GM23248 (cell line): ENCODE results near the gene ASAP2. TPM values are rescaled to one million over a fixed set of nuclear protein-coding genes. Genes with fewer than 3 reads are reported as not detected.

Experiments
- DNase-seq: peaks from one replicate; pipeline ENCODE4 v3.0.0-alpha.2; 2015
- H2AFZ ChIP-seq: fragments of 200-600 bp; sonication (generic); 2 replicates; pipeline ENCODE4 v1.6.1; 2016; ENCODE audit warnings: antibody characterized with exemption
- H3F3A ChIP-seq: fragments of 200-600 bp; sonication (generic); 2 replicates; pipeline ENCODE4 v1.6.1; 2016; ENCODE audit warnings: mild to moderate bottlenecking, antibody characterized with exemption, mixed run types; ENCODE audit not compliant: insufficient read depth
- H3K27ac ChIP-seq: fragments of 200-600 bp; sonication (generic); 2 replicates; pipeline ENCODE4 v1.5.1; 2016; ENCODE audit warnings: mild to moderate bottlenecking
- H3K27me3 ChIP-seq: fragments of 200-600 bp; sonication (generic); replicated peaks from 2 replicates; pipeline ENCODE4 v1.6.1; 2016; ENCODE audit warnings: mild to moderate bottlenecking; ENCODE audit not compliant: insufficient read depth
- H3K36me3 ChIP-seq: fragments of 200-600 bp; sonication (generic); 2 replicates; pipeline ENCODE4 v1.6.1; 2016; ENCODE audit warnings: low read depth, mild to moderate bottlenecking
- H3K4me1 ChIP-seq: fragments of 200-600 bp; sonication (generic); 2 replicates; pipeline ENCODE4 v1.6.1; 2016; ENCODE audit warnings: mild to moderate bottlenecking; ENCODE audit not compliant: insufficient read depth
- H3K4me2 ChIP-seq: fragments of 200-600 bp; sonication (generic); one replicate; pipeline ENCODE4 v1.6.1; 2016; ENCODE audit warnings: mild to moderate bottlenecking; ENCODE audit not compliant: unreplicated experiment
- H3K4me3 ChIP-seq: fragments of 200-600 bp; sonication (generic); 2 replicates; pipeline ENCODE4 v1.5.1; 2016; ENCODE audit warnings: mild to moderate bottlenecking
- H3K79me2 ChIP-seq: fragments of 200-600 bp; sonication (generic); 2 replicates; pipeline ENCODE4 v1.6.1; 2016; ENCODE audit warnings: mild to moderate bottlenecking; ENCODE audit not compliant: insufficient read depth
- H3K9ac ChIP-seq: fragments of 200-600 bp; sonication (generic); 2 replicates; pipeline ENCODE4 v1.6.1; 2016; ENCODE audit warnings: mild to moderate bottlenecking
- H3K9me2 ChIP-seq: fragments of 200-600 bp; sonication (generic); 2 replicates; pipeline ENCODE4 v1.6.1; 2016; ENCODE audit warnings: mixed run types, mild to moderate bottlenecking, moderate library complexity; ENCODE audit not compliant: insufficient read depth
- H3K9me3 ChIP-seq: fragments of 200-600 bp; sonication (generic); one replicate; pipeline ENCODE4 v1.6.1; 2017; ENCODE audit warnings: low read depth
- H4K20me1 ChIP-seq: fragments of 200-600 bp; sonication (generic); 2 replicates; pipeline ENCODE4 v1.6.0; 2016; ENCODE audit not compliant: insufficient read depth
- EZH2 ChIP-seq: fragments of 200-600 bp; sonication (generic); IDR thresholded peaks from 2 replicates; pipeline ENCODE4 v1.6.1; 2018; ENCODE audit warnings: antibody characterized with exemption, mild to moderate bottlenecking; ENCODE audit not compliant: insufficient read depth, poor library complexity, severe bottlenecking
- EZH2phosphoT487 ChIP-seq: fragments of 200-600 bp; sonication (generic); IDR thresholded peaks from 2 replicates; pipeline ENCODE4 v1.6.1; 2018; ENCODE audit warnings: antibody characterized with exemption, moderate library complexity, mild to moderate bottlenecking, low read depth; ENCODE audit not compliant: insufficient read depth
- WGBS, 2 experiments: methylation state at CpG; one replicate each; pipeline ENCODE4 v1.1.6; 2015 to 2017; ENCODE audit warnings: low lambda C conversion rate in 2 of 2, low coverage in 1 of 2; ENCODE audit errors: missing lambda C conversion rate in 2 of 2; 5-methylcytosine and 5-hydroxymethylcytosine counted together
- in situ Hi-C: fragments of 300-500 bp; cut with MboI; formaldehyde crosslinking; loops from 2 replicates; pipeline ENCODE4 v1.15.0; 2020
- polyA plus RNA-seq: library from polyadenylated mRNA; unstranded; fragments of >200 nt; fragmentation: Nextera tagmentation; extraction: Ambion mirVana; gene quantifications from 2 replicates; pipeline ENCODE4 v1.2.1, GENCODE V29; 2016
- total RNA-seq: library from RNA; depleted of rRNA; stranded (reverse); fragments of >200 nt; shearing (Covaris generic); gene quantifications from 2 replicates; pipeline ENCODE4 v1.2.3, GENCODE V29; 2014

ASAP2 gene
- total and polyA plus RNA-seq, 2 experiments from 2014 or later, result 8.8 to 49.6 TPM

DNA sequence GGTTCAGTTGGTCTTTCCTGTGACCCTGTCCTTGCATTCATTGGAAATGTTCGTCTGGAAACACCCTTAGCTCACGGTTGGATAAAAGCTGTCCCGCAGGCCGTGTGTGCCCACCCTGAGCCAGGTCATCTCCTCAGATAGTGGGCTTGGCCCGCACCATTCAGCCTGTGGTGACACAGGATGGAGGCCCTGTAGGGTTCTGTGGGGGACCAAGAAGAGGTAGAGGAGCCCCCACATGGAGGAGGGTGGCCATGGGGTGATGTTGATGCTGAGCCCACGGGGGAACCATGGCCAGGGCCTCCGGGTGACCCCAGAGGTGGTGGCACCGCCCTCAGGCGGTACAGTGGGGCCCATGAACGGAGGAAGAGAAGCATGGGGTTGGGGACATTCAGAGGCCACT lies 62.7 kb downstream of the ASAP2 start:
- WGBS, 2 experiments, result 97 to 99% methylated on average over 8 to 10 of the region's 10 CpGs
- in situ Hi-C loops, result no loop called here
- Histone ChIP-seq H3K4me3 (no peak overlapping the region), H3K9me2 (no peaks in the 10 kb centered on the region), H3K9ac (no peak overlapping the region), H4K20me1 (0 out of 2 replicates have a peak, but pooled peaks cover 3% of the 10 kb centered on the region), H3K27me3 (no peaks in the 10 kb centered on the region), H3K27ac (no peak overlapping the region), H3K4me2 (no peak overlapping the region), H3K9me3 (no peaks in the 10 kb centered on the region), H3K36me3 (peaks cover 7% of the 10 kb centered on the region; the same call in 1 of the 2 replicates), H3F3A (peaks cover 46% of the 10 kb centered on the region), H2AFZ (no peak overlapping the region), H3K4me1 (peaks cover 22% of the 10 kb centered on the region), H3K79me2 (peaks cover 100% of the 10 kb centered on the region)
- TF ChIP-seq EZH2 (no peak), EZH2phosphoT487 (no peak)
- DNase-seq, result no peak

DNA sequence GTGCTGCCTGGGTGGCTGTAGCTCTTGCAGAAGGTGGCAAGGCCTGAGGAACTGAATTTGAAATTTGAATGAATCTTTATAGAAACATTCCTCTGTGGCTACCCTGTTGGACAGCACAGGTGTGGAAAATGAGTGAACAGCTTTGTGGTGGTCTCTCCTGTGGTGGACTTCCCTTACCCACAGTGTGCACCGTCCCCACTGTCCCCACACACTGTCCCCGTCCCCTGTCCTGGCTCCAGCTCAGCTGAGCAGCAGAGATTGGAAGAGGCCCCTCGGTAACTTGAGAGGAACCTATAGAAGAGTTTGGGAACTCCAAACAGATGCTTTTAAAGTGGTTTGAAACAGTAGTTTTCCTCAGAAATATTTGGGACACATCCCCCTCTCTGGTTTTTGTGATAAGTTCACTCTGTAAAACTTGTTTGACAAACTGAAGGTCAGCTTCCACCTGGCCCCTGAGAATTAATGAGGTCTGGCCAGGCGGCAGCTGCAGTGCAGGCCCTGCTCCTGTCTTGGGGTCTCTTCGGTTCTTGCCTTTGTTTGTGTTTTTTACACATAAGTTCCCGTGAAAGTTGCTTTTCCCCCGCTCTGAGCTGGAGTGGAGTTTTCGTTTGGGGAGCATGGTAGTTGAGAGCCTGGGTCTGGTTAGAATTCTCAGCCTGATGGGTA lies 63.2 kb downstream of the ASAP2 start:
- Histone ChIP-seq H3K4me1 (peaks cover 20% of the 10 kb centered on the region), H3F3A (peaks cover 42% of the 10 kb centered on the region), H3K4me2 (no peak overlapping the region), H2AFZ (no peak overlapping the region), H4K20me1 (0 out of 2 replicates have a peak, but pooled peaks cover 3% of the 10 kb centered on the region), H3K36me3 (peaks cover 7% of the 10 kb centered on the region; the same call in 1 of the 2 replicates), H3K27me3 (no peaks in the 10 kb centered on the region), H3K79me2 (peaks cover 100% of the 10 kb centered on the region), H3K9ac (no peak overlapping the region), H3K27ac (no peak overlapping the region), H3K9me3 (no peaks in the 10 kb centered on the region), H3K4me3 (no peak overlapping the region), H3K9me2 (no peaks in the 10 kb centered on the region)
- 91 to 92% methylated on average over 8 of the region's 8 CpGs for WGBS, 2 experiments
- in situ Hi-C loops, result no loop called here
- DNase-seq, result no peak
- TF ChIP-seq EZH2phosphoT487 (no peak), EZH2 (no peak)

DNA sequence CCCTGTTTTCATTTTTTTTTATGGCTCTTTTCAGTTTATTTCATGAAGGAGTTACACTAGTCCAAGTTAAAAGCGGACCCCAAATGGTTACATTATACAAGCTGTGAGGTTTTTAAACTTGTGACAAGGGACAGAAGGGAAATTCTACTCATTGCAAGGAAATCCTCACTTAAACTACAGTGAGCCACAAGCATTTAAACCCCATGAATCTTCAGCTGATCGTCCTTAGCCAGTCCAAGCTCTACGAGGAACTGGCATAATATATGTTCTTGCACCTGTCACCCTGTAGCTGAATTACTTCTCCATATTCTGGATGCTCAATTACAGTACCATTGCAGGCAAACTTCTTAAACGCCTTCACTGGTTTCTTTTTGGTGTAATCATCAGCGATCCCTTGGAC lies 64.5 kb downstream of the ASAP2 start:
- H3K79me2 ChIP-seq, result peaks cover 100% of the 10 kb centered on the region
- H3K27ac ChIP-seq, result no peak overlapping the region
- H3K4me3 ChIP-seq, result no peak overlapping the region
- 0 out of 2 replicates have a peak, but pooled peaks cover 3% of the 10 kb centered on the region for H4K20me1 ChIP-seq
- peaks cover 19% of the 10 kb centered on the region; the same call in 1 of the 2 replicates for H3K4me1 ChIP-seq
- 97 to 98% methylated on average over 5 of the region's 5 CpGs for WGBS, 2 experiments
- H3K27me3 ChIP-seq, result no peaks in the 10 kb centered on the region
- no peak overlapping the region for H3K9ac ChIP-seq
- no peak for TF ChIP-seq EZH2phosphoT487
- no peak for TF ChIP-seq EZH2
- no peak overlapping the region for H3K4me2 ChIP-seq
- H2AFZ ChIP-seq, result no peak overlapping the region
- peaks cover 30% of the 10 kb centered on the region for H3F3A ChIP-seq
- no peaks in the 10 kb centered on the region for H3K9me2 ChIP-seq
- H3K36me3 ChIP-seq, result peaks cover 7% of the 10 kb centered on the region; the same call in 1 of the 2 replicates
- in situ Hi-C loops, result no loop called here
- DNase-seq, result no peak
- H3K9me3 ChIP-seq, result no peaks in the 10 kb centered on the region

DNA sequence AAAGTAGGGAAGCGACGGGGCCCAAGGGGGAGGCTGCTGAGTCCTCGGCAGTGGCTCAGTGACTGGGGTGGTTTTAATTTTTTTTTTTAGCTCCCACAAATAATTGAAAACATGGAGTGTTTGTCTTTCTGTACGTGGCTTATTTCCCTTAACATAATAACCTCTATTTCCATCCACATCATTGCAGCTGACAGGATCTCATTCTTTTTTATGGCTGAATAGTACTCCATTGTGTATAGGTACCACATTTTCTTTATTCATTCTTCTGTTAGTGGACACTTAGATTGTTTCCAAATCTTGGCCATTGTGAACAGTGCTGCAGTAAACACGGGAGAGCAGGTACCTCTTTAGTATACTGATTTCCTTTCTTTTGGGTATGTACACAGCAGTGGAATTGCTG lies 65.1 kb downstream of the ASAP2 start:
- H3F3A ChIP-seq, result peaks cover 24% of the 10 kb centered on the region
- no peak overlapping the region for H2AFZ ChIP-seq
- H3K36me3 ChIP-seq, result peaks cover 7% of the 10 kb centered on the region; the same call in 1 of the 2 replicates
- in situ Hi-C loops, result no loop called here
- H3K4me3 ChIP-seq, result no peak overlapping the region
- DNase-seq, result no peak
- WGBS, 2 experiments, result 81 to 84% methylated on average over 5 of the region's 5 CpGs
- 0 out of 2 replicates have a peak, but pooled peaks cover 3% of the 10 kb centered on the region for H4K20me1 ChIP-seq
- H3K27me3 ChIP-seq, result no peaks in the 10 kb centered on the region
- TF ChIP-seq EZH2 (no peak), EZH2phosphoT487 (no peak)
- no peak overlapping the region for H3K4me2 ChIP-seq
- no peak overlapping the region for H3K9ac ChIP-seq
- no peaks in the 10 kb centered on the region for H3K9me3 ChIP-seq
- H3K27ac ChIP-seq, result no peak overlapping the region
- H3K9me2 ChIP-seq, result no peaks in the 10 kb centered on the region
- peaks cover 17% of the 10 kb centered on the region for H3K4me1 ChIP-seq
- peaks cover 100% of the 10 kb centered on the region for H3K79me2 ChIP-seq
